ENCODE measurements around the gene AMHR2. TPM values are rescaled to one million over a fixed set of nuclear protein-coding genes. Genes with fewer than 3 reads are reported as not detected.

The AMHR2 gene
- total and polyA plus RNA-seq, 9 of the 15 experiments (the other 6 are each of a cell fraction or from before 2014, with no cell fraction given) = 8.9 to 49.7 (median 19.3) TPM

DNA sequence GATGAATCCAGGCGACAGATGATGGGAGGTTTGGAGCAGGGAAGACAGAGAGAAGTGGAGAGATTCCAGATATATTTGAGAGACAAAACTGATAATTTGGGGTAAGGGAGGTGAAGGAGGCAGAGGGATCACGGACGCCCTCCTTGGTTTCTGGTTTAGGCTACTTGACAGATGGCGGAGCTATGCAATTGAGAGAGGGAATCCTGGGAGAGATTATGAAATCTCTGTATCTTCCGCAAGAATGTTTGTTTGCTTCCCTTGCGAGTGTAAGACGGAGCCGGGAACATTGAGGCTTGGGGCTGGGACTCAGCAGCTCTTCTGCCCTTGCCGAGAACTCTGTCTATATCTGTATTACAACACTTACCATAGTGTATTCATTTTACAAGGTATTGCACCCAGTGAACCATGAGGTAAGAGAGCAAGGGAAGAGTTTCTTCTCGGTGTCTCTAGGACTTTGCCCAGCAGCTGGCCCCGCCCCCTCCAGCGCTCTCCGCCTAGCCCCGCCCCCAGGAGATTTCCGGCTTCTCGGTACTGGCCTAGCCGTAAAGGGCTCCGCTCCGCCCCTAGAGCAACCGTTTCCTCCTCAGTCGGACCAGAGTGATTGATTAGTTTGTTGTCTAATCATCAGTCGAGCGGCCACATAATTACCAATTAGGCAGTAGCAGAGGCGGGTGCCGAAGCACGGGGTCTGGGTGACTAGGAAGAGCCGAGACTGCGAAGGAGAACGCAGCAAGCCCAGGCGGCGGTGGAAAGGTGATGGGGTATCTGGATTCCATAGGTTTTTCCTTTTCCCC is 17.6 kb downstream of the AMHR2 start, which contains the start of gene PRR13 (continued):
- TF ChIP-seq, protein P1, sequence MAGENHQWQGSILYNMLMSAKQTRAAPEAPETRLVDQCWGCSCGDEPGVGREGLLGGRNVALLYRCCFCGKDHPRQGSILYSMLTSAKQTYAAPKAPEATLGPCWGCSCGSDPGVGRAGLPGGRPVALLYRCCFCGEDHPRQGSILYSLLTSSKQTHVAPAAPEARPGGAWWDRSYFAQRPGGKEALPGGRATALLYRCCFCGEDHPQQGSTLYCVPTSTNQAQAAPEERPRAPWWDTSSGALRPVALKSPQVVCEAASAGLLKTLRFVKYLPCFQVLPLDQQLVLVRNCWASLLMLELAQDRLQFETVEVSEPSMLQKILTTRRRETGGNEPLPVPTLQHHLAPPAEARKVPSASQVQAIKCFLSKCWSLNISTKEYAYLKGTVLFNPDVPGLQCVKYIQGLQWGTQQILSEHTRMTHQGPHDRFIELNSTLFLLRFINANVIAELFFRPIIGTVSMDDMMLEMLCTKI (IDR thresholded peaks at IDR 0.05; ENCODE audit: partially characterized antibody) = no peak
- TF ChIP-seq ZNF239 (CRISPR knock-in tag; IDR thresholded peaks at IDR 0.05) = no peak
- TF ChIP-seq ZC3H11A (IDR thresholded peaks at IDR 0.05; ENCODE audit: low read depth, low read length) = no peak
- TF ChIP-seq ZNF77 (CRISPR knock-in tag; IDR thresholded peaks at IDR 0.05) = no peak
- TF ChIP-seq SMC3 (conservative IDR thresholded peaks at IDR 0.05; ENCODE audit: insufficient read depth, low read depth, low read length) = no peak
- TF ChIP-seq FOXP1 (CRISPR knock-in tag; IDR thresholded peaks at IDR 0.05) = no peak
- TF ChIP-seq, protein P2, sequence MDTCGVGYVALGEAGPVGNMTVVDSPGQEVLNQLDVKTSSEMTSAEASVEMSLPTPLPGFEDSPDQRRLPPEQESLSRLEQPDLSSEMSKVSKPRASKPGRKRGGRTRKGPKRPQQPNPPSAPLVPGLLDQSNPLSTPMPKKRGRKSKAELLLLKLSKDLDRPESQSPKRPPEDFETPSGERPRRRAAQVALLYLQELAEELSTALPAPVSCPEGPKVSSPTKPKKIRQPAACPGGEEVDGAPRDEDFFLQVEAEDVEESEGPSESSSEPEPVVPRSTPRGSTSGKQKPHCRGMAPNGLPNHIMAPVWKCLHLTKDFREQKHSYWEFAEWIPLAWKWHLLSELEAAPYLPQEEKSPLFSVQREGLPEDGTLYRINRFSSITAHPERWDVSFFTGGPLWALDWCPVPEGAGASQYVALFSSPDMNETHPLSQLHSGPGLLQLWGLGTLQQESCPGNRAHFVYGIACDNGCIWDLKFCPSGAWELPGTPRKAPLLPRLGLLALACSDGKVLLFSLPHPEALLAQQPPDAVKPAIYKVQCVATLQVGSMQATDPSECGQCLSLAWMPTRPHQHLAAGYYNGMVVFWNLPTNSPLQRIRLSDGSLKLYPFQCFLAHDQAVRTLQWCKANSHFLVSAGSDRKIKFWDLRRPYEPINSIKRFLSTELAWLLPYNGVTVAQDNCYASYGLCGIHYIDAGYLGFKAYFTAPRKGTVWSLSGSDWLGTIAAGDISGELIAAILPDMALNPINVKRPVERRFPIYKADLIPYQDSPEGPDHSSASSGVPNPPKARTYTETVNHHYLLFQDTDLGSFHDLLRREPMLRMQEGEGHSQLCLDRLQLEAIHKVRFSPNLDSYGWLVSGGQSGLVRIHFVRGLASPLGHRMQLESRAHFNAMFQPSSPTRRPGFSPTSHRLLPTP (IDR thresholded peaks at IDR 0.05; ENCODE audit: borderline replicate concordance, extremely low read depth, insufficient read length) = no peak
- TF ChIP-seq SIN3B (IDR thresholded peaks at IDR 0.05; ENCODE audit: low read depth) = no peak
- TF ChIP-seq HSF4 (CRISPR knock-in tag; IDR thresholded peaks at IDR 0.05; ENCODE audit: borderline replicate concordance) = no peak
- TF ChIP-seq SMARCA4 (IDR thresholded peaks at IDR 0.05) = peak; percentile 71
- peak; percentile 77 for TF ChIP-seq SP2 (IDR thresholded peaks at IDR 0.05; ENCODE audit: extremely low read depth, low read depth, low read length, poor library complexity, severe bottlenecking)
- TF ChIP-seq, protein P3, sequence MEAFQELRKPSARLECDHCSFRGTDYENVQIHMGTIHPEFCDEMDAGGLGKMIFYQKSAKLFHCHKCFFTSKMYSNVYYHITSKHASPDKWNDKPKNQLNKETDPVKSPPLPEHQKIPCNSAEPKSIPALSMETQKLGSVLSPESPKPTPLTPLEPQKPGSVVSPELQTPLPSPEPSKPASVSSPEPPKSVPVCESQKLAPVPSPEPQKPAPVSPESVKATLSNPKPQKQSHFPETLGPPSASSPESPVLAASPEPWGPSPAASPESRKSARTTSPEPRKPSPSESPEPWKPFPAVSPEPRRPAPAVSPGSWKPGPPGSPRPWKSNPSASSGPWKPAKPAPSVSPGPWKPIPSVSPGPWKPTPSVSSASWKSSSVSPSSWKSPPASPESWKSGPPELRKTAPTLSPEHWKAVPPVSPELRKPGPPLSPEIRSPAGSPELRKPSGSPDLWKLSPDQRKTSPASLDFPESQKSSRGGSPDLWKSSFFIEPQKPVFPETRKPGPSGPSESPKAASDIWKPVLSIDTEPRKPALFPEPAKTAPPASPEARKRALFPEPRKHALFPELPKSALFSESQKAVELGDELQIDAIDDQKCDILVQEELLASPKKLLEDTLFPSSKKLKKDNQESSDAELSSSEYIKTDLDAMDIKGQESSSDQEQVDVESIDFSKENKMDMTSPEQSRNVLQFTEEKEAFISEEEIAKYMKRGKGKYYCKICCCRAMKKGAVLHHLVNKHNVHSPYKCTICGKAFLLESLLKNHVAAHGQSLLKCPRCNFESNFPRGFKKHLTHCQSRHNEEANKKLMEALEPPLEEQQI (IDR thresholded peaks at IDR 0.05) = no peak
- TF ChIP-seq, protein P4, sequence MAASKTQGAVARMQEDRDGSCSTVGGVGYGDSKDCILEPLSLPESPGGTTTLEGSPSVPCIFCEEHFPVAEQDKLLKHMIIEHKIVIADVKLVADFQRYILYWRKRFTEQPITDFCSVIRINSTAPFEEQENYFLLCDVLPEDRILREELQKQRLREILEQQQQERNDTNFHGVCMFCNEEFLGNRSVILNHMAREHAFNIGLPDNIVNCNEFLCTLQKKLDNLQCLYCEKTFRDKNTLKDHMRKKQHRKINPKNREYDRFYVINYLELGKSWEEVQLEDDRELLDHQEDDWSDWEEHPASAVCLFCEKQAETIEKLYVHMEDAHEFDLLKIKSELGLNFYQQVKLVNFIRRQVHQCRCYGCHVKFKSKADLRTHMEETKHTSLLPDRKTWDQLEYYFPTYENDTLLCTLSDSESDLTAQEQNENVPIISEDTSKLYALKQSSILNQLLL (CRISPR knock-in tag; IDR thresholded peaks at IDR 0.05; ENCODE audit: borderline replicate concordance) = no peak
- TF ChIP-seq ARNT (IDR thresholded peaks at IDR 0.05) = peak; percentile 42 to 48; a peak in 2 of 4 replicates
- TF ChIP-seq, protein P5, sequence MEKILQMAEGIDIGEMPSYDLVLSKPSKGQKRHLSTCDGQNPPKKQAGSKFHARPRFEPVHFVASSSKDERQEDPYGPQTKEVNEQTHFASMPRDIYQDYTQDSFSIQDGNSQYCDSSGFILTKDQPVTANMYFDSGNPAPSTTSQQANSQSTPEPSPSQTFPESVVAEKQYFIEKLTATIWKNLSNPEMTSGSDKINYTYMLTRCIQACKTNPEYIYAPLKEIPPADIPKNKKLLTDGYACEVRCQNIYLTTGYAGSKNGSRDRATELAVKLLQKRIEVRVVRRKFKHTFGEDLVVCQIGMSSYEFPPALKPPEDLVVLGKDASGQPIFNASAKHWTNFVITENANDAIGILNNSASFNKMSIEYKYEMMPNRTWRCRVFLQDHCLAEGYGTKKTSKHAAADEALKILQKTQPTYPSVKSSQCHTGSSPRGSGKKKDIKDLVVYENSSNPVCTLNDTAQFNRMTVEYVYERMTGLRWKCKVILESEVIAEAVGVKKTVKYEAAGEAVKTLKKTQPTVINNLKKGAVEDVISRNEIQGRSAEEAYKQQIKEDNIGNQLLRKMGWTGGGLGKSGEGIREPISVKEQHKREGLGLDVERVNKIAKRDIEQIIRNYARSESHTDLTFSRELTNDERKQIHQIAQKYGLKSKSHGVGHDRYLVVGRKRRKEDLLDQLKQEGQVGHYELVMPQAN (IDR thresholded peaks at IDR 0.05; ENCODE audit: borderline replicate concordance) = peak; percentile 47; the same call in 1 of the 2 replicates

Data from K562 (cell line).